Measurements from ENCODE around the gene MINAR2. TPM values are rescaled to one million over a fixed set of nuclear protein-coding genes. Genes with fewer than 3 reads are reported as not detected.

Gene MINAR2, protein sequence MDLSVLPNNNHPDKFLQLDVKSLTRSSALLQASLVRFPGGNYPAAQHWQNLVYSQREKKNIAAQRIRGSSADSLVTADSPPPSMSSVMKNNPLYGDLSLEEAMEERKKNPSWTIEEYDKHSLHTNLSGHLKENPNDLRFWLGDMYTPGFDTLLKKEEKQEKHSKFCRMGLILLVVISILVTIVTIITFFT
- polyA plus RNA-seq (2012; ENCODE audit: low read depth, missing spikeins) = not detected

DNA sequence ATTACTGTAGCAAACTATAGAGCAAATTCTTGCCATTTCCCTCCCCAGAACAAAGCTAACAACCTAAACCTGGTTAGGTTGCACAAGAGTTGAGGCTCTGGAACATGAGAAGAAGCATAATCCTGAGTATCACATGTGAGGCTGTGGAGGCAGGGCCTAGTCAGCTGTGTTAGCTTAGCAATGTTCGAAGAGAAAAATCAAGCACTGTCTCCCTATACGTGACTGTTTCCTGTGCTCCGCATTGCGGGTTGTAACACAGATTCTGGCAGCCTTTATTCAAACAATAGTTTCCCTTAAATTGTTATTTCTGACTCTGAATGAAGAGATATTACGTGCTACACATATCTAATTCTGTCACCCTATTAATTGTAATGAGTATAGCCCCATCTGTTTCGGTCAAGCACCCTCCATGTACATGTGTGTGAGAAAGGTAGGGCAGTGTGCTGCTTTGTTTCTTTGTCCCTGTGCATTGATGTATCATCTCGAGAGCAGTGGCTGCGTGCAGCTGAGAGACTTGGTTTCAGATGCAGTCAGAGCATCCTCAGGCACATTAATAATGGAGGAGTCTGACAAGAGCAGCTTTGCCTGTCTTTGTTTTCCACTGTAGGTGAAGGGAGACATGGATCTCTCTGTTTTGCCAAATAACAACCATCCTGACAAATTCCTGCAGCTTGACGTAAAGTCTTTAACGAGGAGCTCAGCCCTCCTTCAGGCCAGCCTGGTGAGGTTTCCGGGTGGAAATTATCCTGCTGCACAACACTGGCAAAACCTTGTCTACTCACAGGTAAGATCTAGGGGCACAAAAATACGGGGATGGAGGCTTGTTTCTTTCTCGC is at the start of gene MINAR2:
MINAR2 (plus strand) TSS at position 523 of the 836 bp plus-strand sequence; CDS start at position 620, 97 bp downstream.
- DNase-seq (ENCODE audit: insufficient read length, low spot score) (no peak), FAIRE-seq (no peak)
- TF ChIP-seq POU2F2 (IDR thresholded peaks at IDR 0.05; ENCODE audit: low read depth, low read length) = no peak
- TF ChIP-seq SPI1 (IDR thresholded peaks at IDR 0.05; ENCODE audit: low read depth, low read length) = no peak
- no peak for TF ChIP-seq TAF1 (IDR thresholded peaks at IDR 0.05; ENCODE audit: low read depth, low read length)
- no peak for TF ChIP-seq POLR2AphosphoS5 (IDR thresholded peaks at IDR 0.05; ENCODE audit: low read depth, low read length)
- TF ChIP-seq PAX5 (IDR thresholded peaks at IDR 0.05; ENCODE audit: insufficient read depth, low read length, severe bottlenecking) = no peak
- TF ChIP-seq POLR2A (IDR thresholded peaks at IDR 0.05; ENCODE audit: low read depth, low read length) = no peak

DNA sequence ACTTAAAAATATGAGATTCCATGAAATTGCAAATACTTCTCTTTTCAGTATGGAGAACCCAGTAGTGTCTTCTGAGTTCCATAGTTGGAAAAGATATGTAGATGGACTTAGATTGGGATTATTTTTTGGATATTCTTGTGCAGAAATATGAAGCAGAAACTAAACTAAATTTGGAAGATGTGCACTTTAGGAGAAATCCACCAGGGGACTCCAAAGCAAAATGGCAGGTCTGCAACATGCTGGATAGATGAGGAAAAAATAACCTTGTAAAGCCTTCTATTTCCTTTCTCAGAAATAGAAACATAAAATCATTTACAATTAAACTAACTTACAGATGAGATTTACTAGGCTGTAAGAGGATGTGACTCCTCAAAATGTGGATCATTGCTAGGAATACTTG is 49.2 kb upstream of the MINAR2 start:
- DNase-seq (ENCODE audit: insufficient read length, low spot score) (no peak), FAIRE-seq (no peak)
- TF ChIP-seq POLR2AphosphoS5 (IDR thresholded peaks at IDR 0.05; ENCODE audit: low read depth, low read length) (no peak), POU2F2 (IDR thresholded peaks at IDR 0.05; ENCODE audit: low read depth, low read length) (no peak)

DNA sequence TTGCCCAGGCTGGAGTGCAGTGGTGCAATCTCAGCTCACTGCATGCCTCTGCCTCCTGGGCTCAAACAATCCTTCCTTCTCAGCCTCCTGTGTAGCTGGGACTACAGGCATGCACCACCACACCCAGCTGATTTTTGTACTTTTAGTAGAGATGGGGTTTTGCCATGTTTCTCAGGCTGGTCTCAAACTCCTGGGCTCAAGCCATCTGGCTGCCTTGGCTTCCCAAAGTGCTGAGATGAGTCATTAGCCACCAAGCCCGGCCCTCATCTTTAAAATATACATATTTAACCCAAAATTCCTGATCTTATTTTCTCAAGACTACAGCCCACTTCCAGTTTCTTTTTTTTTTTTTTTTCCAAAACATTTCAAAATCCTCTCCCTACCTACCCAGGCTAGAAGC is 31.7 kb upstream of the MINAR2 start:
- no peak for TF ChIP-seq POLR2AphosphoS5 (IDR thresholded peaks at IDR 0.05; ENCODE audit: low read depth, low read length)
- TF ChIP-seq TAF1 (IDR thresholded peaks at IDR 0.05; ENCODE audit: low read depth, low read length) = no peak
- no peak for TF ChIP-seq SPI1 (IDR thresholded peaks at IDR 0.05; ENCODE audit: low read depth, low read length)
- TF ChIP-seq POLR2A (IDR thresholded peaks at IDR 0.05; ENCODE audit: low read depth, low read length) = no peak
- TF ChIP-seq POU2F2 (IDR thresholded peaks at IDR 0.05; ENCODE audit: low read depth, low read length) = no peak
- TF ChIP-seq PAX5 (IDR thresholded peaks at IDR 0.05; ENCODE audit: insufficient read depth, low read length, severe bottlenecking) = no peak
- DNase-seq (ENCODE audit: insufficient read length, low spot score) (no peak), FAIRE-seq (no peak)

DNA sequence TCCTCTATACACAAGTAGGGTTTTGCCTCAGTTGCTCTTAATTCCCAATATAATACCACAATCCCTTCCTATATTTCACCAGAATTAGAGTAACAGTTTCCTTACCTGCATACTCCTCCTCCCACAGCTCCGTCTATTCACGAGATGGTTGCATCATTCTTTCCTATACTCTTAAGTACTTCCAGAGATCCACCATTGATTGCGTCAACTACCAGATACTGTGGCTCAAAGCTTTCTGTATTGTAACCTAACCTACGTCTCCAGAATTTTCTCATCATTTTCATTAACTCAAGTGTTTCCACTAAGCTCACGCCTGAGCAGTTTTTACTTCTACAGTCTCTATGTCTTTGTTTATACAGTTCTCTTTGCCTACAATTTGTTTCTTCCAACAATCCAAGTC is 31.2 kb upstream of the MINAR2 start:
- no peak for FAIRE-seq
- no peak for DNase-seq (ENCODE audit: insufficient read length, low spot score)
- TF ChIP-seq POU2F2 (IDR thresholded peaks at IDR 0.05; ENCODE audit: low read depth, low read length) (no peak), SPI1 (IDR thresholded peaks at IDR 0.05; ENCODE audit: low read depth, low read length) (no peak), TAF1 (IDR thresholded peaks at IDR 0.05; ENCODE audit: low read depth, low read length) (no peak), POLR2AphosphoS5 (IDR thresholded peaks at IDR 0.05; ENCODE audit: low read depth, low read length) (no peak), PAX5 (IDR thresholded peaks at IDR 0.05; ENCODE audit: insufficient read depth, low read length, severe bottlenecking) (no peak), POLR2A (IDR thresholded peaks at IDR 0.05; ENCODE audit: low read depth, low read length) (no peak)

DNA sequence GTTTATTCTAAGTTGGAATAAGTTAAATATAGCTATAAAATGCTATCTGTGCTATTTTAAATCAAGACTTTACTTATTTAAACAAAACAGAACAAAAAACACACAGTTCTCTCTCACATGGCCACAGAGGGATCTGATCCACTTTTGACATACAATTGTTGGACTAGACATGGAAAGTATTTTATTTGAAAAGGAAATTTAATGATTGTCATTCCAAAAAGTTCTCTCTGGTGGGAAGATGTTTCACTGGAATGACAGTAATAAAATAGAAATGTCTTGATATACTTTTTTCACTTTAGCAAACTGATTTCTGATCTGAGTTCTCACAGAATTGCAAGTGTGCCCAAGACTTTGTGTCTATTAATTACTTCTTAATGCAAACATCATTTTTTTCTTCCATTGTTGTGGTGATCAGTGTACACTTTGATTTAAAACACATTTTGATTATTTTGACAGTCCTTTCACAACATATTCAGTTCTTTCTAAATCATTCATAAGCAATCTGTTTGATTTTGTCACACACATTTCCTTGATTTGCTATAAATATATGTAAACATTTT is 30.1 kb upstream of the MINAR2 start:
- TF ChIP-seq TAF1 (IDR thresholded peaks at IDR 0.05; ENCODE audit: low read depth, low read length) = no peak
- TF ChIP-seq POLR2AphosphoS5 (IDR thresholded peaks at IDR 0.05; ENCODE audit: low read depth, low read length) = no peak
- TF ChIP-seq SPI1 (IDR thresholded peaks at IDR 0.05; ENCODE audit: low read depth, low read length) = no peak
- no peak for TF ChIP-seq POU2F2 (IDR thresholded peaks at IDR 0.05; ENCODE audit: low read depth, low read length)
- no peak for TF ChIP-seq PAX5 (IDR thresholded peaks at IDR 0.05; ENCODE audit: insufficient read depth, low read length, severe bottlenecking)
- no peak for TF ChIP-seq POLR2A (IDR thresholded peaks at IDR 0.05; ENCODE audit: low read depth, low read length)
- FAIRE-seq (no peak), DNase-seq (ENCODE audit: insufficient read length, low spot score) (no peak)

DNA sequence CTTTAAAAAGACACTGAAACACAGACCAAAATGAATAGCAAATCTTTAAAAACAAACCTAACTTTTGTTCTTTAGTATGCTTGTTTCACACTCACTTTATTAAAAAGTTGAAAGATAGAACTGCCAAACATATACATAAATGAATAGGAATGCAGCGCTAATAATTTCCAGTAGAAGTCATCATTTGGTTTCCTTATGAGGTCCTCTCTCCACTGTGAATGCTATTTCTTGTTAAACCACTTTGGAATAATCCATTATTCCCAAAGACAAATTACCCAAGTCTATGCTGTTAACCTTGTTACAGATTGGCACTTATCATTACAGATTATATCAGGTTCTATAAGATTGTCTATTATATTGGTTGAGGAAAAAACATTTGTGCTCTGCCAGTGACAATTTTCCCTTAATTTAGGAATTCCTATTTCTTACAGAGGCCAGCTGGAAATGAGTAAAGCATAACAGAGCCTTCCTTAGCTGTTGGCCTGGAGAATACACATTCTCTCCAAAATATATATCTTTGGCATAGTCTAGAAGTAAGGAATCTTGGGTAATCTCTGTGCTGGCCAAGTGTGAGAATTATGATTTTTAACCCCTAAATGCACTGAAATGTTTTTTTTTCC is 29.3 kb upstream of the MINAR2 start:
- DNase-seq (ENCODE audit: insufficient read length, low spot score) = no peak
- TF ChIP-seq SPI1 (IDR thresholded peaks at IDR 0.05; ENCODE audit: low read depth, low read length) = no peak
- no peak for TF ChIP-seq POLR2AphosphoS5 (IDR thresholded peaks at IDR 0.05; ENCODE audit: low read depth, low read length)
- no peak for TF ChIP-seq POU2F2 (IDR thresholded peaks at IDR 0.05; ENCODE audit: low read depth, low read length)
- no peak for TF ChIP-seq PAX5 (IDR thresholded peaks at IDR 0.05; ENCODE audit: insufficient read depth, low read length, severe bottlenecking)
- TF ChIP-seq TAF1 (IDR thresholded peaks at IDR 0.05; ENCODE audit: low read depth, low read length) = no peak
- TF ChIP-seq POLR2A (IDR thresholded peaks at IDR 0.05; ENCODE audit: low read depth, low read length) = no peak
- no peak for FAIRE-seq

DNA sequence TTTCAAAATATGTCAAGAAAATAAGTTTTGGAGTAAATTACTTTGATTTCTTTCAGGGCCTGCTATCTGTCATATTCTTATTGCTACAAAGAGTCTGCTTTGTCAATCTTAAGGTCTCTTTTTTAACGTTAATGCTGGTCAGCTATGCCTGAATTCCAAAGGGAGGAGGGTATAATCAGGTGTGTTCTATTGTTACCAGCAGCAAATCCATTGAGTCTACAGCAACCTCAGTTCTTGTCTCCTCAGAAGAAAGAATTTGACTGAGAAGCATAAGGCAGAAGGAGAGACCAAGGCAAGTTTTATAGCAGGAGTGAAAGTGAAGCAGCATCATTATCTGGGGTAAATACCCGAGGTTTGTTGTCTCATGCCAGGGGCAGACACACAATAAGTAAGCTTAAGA is 23.7 kb upstream of the MINAR2 start:
- no peak for FAIRE-seq
- no peak for TF ChIP-seq POLR2AphosphoS5 (IDR thresholded peaks at IDR 0.05; ENCODE audit: low read depth, low read length)
- no peak for TF ChIP-seq POU2F2 (IDR thresholded peaks at IDR 0.05; ENCODE audit: low read depth, low read length)
- no peak for TF ChIP-seq TAF1 (IDR thresholded peaks at IDR 0.05; ENCODE audit: low read depth, low read length)
- TF ChIP-seq PAX5 (IDR thresholded peaks at IDR 0.05; ENCODE audit: insufficient read depth, low read length, severe bottlenecking) = no peak
- TF ChIP-seq POLR2A (IDR thresholded peaks at IDR 0.05; ENCODE audit: low read depth, low read length) = no peak
- TF ChIP-seq SPI1 (IDR thresholded peaks at IDR 0.05; ENCODE audit: low read depth, low read length) = no peak
- no peak for DNase-seq (ENCODE audit: insufficient read length, low spot score)

DNA sequence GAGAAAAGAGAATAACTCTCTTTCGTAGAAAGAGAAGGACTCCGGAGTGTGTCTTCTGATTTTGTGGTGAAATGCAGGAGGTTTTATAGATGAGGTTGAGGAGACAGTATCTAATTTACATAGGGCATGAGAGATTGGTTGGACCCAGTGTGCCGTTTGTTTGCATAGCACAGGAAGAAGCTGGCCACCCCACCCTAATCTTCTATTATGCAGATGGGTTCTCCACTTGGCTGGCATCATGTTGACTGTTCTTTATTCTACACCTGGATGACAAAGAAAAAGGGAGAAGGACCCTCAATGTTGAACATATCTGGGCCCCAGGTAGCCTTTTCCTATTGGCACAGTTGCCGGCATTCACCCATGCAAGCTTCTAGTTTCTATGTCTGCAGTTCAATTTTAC is 23.2 kb upstream of the MINAR2 start:
- TF ChIP-seq TAF1 (IDR thresholded peaks at IDR 0.05; ENCODE audit: low read depth, low read length) = no peak
- no peak for TF ChIP-seq POLR2AphosphoS5 (IDR thresholded peaks at IDR 0.05; ENCODE audit: low read depth, low read length)
- TF ChIP-seq POLR2A (IDR thresholded peaks at IDR 0.05; ENCODE audit: low read depth, low read length) = no peak
- TF ChIP-seq SPI1 (IDR thresholded peaks at IDR 0.05; ENCODE audit: low read depth, low read length) = no peak
- no peak for TF ChIP-seq PAX5 (IDR thresholded peaks at IDR 0.05; ENCODE audit: insufficient read depth, low read length, severe bottlenecking)
- TF ChIP-seq POU2F2 (IDR thresholded peaks at IDR 0.05; ENCODE audit: low read depth, low read length) = no peak
- no peak for FAIRE-seq
- DNase-seq (ENCODE audit: insufficient read length, low spot score) = no peak

DNA sequence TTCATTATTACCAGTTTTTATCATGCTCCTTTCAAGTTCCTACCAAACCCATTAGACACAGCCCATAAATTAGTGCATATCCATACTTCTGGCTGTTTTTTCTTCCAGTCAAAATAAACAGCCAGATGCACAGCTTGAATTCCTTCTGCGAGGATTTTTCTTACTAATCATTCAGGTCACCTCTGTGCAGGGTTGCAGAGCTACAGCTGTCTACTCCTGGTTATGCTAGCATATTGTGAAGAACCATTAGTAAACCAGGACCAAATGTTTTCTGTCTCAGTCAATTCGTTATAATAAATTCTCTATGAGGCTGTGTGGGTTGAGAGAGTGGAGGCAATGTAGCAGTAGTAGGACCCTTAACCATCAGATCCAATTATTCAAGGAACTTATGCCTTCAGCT is 8.1 kb upstream of the MINAR2 start:
- DNase-seq (ENCODE audit: insufficient read length, low spot score) (no peak), FAIRE-seq (no peak)
- TF ChIP-seq POLR2AphosphoS5 (IDR thresholded peaks at IDR 0.05; ENCODE audit: low read depth, low read length) (no peak), SPI1 (IDR thresholded peaks at IDR 0.05; ENCODE audit: low read depth, low read length) (no peak), POLR2A (IDR thresholded peaks at IDR 0.05; ENCODE audit: low read depth, low read length) (no peak), PAX5 (IDR thresholded peaks at IDR 0.05; ENCODE audit: insufficient read depth, low read length, severe bottlenecking) (no peak), POU2F2 (IDR thresholded peaks at IDR 0.05; ENCODE audit: low read depth, low read length) (no peak)

Measured in GM12891 (cell line).